CD4-positive, alpha-beta T cell treated with Interleukin-6 at 100 ng/mL for 8 hours (primary cell): Measurements from ENCODE around the gene NDUFAF4.

Source experiments
- DNase-seq: peaks from one replicate; pipeline ENCODE4 v3.0.0-alpha.2; 2020; ENCODE audit warnings: mixed read lengths, low spot score

Gene NDUFAF4

DNA sequence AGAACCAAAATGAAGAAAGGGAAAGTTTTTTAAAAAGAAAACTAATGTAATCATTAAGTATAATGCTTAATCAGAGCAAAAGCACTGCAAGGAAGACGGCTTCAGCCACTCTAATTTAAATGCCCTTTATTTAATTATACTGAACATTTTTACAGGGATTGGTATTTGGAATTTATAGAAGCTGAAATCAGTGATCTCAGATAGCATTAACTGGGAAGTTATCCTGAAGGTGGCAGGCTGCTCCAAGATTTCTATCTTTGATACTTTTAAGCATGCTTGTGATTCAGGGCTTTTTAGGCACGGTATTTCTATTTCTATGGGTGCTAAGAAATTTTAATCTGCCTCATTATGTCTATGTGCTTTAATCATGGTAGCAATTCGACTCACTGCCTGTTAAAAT is 1.3 kb upstream of the NDUFAF4 start:
- DNase-seq = no peak

DNA sequence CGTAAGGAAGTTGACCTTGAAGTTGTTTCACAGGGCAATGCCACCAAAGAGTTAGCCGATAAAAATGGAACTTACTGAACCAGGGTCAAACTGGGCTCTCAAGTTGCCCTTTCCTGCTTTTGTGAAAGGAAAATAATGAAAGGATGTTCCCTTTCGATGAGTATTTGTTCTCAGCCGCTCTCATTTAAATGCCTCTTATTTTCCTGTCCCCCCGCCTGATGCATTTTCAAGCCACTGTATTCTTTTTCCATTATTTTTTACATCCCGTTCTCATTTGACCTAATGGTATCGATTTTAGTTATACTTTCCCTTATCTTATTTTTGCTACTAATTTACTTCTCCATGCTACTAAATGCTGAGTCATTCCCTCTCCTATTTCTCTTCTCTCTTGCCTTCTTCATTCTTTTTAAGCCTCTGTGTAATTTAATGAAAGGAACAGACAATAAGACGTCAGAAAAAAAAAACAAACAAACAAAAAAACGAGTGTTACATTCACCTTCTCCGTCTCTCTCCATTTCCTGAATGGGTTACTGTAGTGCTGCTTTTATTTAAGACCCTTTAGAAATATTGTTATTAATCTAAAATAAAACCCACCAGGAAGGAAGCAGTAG is 655 bp upstream of the NDUFAF4 start:
- no peak for DNase-seq

GRCh38 chr6:96889146-96889545 is 8.5 kb downstream of the NDUFAF4 start:
- DNase-seq = no peak

GRCh38 chr6:96888745-96889144 is 8.9 kb downstream of the NDUFAF4 start:
- no peak for DNase-seq

GRCh38 chr6:96886519-96886918 is 11.2 kb downstream of the NDUFAF4 start:
- DNase-seq = no peak

GRCh38 chr6:96885187-96885631 is 12.5 kb downstream of the NDUFAF4 start:
- DNase-seq = peak; percentile 8

DNA sequence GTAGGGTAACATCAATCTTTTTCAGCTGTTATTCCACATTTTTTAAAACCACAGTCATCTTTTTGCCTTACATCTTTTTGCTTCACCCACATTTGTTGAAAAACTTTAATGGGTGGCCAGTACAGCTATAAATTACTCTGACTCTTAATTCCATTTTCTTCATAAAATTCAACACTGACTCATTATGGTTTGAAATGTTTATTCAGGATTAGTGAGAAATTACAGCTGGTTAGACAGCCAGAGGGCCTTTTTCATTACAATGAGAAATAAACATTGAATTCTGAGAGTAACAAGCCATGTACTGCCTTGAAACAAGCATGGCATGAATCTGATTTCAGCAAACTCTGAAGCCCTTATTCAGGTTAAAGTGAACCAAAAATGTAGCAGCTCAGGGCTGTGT is 19.5 kb downstream of the NDUFAF4 start:
- DNase-seq = no peak

DNA sequence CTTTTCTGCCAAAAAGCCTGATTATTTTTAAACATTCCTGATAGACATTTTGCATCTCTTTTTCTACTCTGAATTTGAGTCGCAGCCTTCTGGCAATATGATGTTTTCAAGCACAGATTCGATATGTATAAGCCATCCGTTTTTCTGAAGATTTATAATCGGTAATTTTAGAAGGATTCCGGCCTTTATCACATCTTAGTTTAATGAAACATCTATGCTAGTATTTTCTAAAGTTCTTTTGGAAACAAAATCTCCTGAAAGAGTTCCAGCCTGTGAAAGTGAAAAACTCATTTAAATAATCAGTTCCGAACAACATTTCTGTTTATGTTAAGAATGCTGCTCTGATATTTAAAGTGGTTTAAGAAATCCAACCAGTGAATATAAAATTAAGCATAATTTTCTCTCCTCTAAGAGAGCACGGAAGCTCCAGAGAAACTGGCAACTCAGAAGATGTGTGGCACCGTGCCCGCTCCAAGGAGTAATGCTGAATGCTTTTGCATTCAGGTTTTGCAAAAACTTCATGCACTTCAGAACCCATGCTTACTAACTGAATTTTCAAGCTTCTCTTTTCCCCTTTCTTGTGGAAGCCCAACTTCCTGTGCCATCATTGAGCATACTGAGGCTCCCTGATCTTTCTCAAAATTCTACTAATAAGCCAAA is 20.7 kb downstream of the NDUFAF4 start:
- DNase-seq = no peak

GRCh38 chr6:96872976-96873375 is 24.7 kb downstream of the NDUFAF4 start:
- no peak for DNase-seq

GRCh38 chr6:96865055-96865405 is 32.7 kb downstream of the NDUFAF4 start:
- no peak for DNase-seq

DNA sequence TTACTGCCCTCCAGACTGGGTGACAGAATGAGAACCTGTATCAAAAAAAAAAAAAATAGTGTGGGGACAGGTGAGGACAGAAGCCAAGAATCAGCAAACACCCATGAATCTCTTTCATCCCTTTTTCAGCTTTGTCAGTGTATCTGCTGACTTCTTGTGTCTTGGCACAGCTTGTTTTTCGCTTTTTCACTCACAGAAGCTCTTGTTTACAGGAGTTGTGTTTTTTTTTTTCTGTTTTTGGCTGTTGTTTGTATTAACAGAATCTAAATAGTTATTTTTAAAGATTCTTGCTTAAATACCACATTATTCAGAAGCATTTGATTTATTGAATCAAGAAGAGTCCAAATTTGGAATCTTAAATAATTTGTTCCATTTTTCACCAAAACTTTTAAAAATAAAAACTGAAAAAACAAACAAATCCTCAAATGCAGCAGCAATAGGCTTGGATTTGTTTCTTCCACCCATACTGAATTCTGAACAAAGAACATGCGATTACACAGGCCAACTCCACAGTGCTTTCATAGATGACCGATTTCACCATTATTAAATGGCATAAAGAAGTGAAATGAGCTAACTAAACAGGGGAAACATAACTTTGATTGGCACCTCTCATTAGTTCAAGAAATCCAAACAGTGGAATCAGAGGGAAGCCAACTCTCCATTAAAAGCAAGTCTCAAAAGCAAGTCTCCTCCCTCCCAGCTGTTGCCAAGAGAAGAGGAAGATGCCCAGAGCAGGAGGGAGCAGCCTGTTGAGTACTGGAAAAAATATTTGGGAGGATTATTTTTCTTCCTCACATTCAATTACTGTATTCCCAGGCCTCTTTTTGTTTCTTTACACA is 33.3 kb downstream of the NDUFAF4 start:
- no peak for DNase-seq

DNA sequence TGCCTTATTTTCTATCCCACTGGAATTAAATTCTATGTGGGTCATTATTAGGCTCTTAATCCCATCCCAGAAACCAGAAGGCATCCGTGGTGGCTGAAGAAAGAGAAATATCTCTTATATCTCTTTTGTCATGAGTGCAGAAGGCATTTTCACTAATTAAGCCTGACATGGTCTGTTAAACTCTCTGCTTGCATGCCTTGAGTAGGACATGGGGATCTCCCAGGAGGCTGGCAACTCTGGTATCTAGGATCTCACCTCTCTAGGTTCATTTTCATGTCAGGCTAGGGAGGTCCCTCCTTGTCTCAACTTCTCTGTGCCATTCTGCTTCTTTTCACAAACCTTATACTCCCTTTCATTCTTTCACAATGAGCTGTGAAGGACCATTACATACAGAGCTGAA is 35.1 kb downstream of the NDUFAF4 start:
- DNase-seq = no peak

- no peak for DNase-seq
These were observed 36.1 kb downstream of the NDUFAF4 start for GRCh38 chr6:96861588-96861987.

DNA sequence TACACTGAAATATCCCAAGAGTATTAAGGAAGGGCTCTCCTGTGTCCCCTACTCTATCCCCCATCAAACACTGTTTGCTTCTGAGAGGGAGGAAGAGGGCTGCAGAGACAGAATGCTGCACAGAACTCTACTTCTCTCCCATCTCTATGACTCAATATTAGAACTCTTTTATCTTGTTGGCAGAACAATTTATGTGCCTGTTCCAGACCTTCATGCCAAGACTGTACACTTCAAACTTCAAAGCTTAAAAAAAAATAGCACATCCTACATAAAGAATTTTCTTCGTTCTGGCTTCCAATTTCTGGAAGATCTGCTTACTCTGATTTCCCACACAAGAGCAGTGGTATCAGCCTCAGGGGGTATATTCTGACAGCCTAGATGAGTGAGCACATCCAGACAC is 40.8 kb downstream of the NDUFAF4 start:
- DNase-seq = no peak

DNA sequence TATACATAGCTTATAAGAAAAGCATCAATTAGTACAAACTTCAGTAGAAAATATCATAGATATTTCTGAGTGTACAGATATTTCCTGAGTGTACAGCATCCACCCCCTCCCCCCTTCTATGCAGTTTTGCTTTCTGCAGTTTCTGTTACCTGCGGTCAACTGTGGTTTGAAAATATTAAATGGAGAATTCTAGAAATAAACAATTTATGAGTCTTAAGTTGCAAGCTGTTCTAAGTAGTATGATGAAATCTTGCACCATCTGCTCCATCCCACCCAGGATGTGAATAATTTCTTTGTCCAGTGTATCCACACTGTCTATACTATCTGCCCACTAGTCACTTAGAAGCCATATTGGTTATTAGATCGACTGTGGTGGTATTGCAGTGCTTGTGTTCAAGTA is 44.6 kb downstream of the NDUFAF4 start:
- DNase-seq = no peak

- DNase-seq = no peak
These were observed 45.1 kb downstream of the NDUFAF4 start for GRCh38 chr6:96852605-96853004.

GRCh38 chr6:96851858-96852257 is 45.8 kb downstream of the NDUFAF4 start:
- no peak for DNase-seq

DNA sequence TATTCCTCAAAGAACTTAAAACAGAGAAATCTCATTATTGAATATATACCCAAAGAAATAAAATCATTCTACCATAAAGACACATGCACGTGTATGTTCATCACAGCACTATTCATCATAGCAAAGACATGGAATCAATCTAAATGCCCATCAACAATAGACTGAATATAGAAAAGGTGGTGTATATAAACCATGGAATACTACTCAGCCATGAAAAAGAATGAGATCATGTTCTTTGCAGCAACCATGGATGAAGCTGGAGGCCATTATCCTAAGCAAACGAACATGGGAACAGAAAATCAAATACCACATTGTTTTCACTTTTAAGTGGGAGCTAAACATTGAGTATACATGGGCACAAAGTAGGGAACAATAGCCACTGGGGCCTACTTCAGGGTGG is 48.1 kb downstream of the NDUFAF4 start:
- no peak for DNase-seq

DNA sequence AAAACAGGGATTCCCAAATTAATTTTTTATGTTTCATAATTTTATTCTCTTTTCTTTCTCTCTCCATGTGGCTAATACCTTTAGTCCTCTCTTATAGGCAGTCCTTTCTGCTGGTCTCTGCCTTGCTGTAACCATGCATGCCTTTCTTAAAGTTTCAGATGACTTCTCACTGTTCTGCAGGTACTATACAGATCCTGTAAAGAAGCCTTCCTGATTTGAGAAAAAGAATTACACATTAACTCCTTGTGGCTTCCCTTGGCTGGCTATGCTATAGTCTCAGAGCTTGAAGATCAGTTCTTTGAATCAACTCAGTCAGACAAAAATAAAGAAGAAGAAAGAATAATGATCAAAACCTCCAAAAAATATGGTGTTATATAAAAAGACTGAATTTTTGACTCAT is 53.2 kb downstream of the NDUFAF4 start:
- no peak for DNase-seq

DNA sequence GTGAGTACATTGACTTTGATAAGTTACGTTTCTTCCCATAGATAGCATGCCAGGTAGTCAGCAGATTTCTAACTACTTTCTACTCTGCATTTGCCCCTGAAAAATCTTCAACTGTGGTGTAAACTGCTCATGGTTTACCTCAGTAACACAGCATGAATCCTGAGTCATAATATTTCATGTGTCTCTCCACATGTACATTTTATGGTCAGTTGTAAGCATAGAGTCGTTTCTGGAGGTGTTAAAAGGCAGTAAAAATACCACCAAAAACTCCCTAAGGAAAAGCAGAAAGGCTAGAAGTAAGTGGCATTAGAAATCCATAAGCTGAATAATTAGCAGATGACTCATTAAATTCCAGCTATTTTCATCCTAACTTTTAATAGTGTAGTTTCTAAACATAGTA is 56.3 kb downstream of the NDUFAF4 start:
- no peak for DNase-seq
